Measurements from ENCODE around the gene NGRN.
"Not testable (repeated sequence)": the region's sequence is repeated elsewhere in the genome, so short reads cannot be mapped to it uniquely, and the experiment has no call there.

NGRN gene

DNA sequence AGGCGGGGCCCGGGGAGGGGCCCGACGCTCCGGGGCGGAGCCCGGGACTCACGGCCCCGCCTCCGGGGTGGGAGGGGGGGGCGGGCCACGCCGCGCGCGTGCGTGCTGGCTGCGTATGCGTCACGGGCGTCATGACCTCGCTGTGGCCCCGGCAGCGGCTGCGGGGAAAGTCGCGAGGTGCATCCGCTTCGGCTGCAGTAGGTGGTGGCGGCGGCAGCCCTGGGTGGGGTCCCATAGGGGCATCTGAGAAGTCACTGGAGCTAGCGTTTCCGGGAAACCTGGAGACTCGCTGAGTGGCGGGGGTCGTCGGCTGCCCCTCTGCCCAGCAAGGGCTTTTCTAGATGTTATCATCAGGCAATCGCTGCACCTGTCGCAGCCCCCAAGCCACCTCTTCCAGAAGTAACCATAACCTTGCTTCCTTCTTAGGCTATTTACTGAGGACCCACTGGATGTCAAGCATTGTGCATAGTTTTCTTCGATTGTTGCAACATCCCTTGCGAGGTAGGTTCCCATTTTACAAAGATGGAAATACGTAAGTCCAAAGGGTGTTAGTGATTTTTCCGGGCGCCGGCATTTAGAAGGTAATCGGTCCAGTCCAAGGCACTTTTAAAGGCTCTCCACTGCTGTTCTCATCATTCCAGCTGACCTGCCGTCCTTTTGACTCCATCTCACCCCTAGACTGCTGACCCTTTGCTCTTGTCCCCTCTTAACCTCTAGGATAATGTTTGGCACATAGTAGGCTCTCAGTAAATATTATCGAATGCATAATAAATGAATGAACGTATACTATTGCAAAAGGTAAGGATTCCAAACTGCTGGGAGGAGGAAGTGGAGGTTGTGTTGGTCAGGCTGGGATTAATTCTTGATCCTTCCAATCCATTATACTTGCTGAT lies 31.1 kb upstream of the NGRN start, which contains the start of gene GDPGP1:
Gene GDPGP1, plus strand, starts transcription at position 114 of the 893 bp plus-strand sequence. CDS start 6,700 bp downstream, outside the sequence.
- peak; percentile 98 for DNase-seq (ENCODE audit: low read depth)

DNA sequence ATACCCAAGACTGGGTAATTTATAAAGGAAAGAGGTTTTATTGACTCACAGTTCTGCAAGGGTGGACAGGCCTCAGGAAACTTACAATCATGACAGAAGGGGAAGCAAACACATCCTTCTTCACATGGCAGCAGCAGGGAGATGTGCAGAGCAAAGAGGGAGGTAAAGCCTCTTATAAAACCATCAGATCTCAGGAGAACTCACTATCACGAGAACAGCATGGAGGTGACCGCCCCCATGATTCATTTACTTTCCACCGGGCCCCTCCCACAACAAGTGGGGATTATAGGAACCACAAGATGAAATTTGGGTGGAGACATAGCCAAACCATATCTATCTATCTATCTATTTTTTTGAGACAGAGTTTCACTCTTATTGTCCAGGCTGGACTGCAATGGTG lies 26.1 kb upstream of the NGRN start:
- no peak for DNase-seq (ENCODE audit: low read depth)

DNA sequence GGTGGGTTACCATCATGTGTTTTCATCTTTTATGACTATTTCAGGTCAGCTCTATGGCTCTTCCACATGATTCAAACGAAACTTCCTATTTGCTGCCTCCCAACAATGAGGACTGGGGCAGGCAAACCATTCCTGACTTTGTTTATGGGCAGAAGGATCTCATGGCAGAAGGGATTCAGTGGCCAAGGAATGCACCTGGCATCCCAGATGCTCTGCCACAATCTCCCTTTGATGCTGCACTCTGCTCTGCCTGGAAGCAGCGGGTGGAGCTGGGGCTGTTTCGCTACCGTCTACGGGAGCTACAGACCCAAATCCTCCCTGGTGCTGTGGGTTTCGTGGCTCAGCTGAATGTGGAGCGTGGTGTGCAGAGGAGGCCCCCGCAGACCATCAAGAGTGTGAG lies 24.6 kb upstream of the NGRN start:
- DNase-seq (ENCODE audit: low read depth): no peak

DNA sequence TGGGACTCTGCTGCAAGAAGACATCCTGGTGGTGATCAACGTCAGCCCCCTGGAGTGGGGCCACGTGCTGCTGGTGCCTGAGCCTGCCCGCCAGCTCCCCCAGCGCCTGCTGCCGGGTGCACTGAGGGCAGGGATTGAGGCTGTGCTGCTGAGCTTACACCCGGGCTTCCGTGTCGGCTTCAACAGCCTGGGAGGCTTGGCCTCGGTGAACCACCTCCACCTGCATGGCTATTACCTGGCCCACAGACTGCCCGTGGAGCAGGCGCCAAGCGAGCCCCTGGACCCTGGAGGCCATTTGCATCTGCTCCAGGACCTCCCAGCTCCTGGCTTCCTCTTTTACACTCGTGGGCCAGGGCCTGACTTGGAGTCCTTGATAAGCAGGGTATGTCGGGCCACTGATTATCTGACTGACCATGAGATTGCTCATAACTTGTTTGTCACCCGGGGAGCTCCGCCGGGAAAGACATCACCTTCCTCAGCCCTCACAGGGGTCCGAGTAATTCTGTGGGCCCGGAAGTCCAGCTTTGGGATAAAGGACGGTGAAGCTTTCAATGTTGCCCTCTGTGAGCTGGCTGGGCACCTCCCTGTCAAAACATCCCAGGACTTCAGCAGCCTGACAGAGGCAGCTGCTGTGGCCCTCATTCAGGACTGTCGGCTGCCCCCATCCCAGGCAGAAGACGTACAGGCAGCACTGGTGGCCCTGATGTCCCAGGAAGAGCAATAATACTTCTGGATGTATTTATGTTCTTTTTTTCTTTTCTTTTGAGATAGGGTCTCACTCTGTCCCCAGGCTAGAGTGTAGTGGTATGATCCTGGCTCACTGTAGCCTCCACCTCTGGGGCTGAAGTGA lies 23.9 kb upstream of the NGRN start:
- no peak for DNase-seq (ENCODE audit: low read depth)

- DNase-seq (ENCODE audit: low read depth): no peak
Measured at GRCh38 chr15:90243943-90244639, 21.4 kb upstream of the NGRN start.

GRCh38 chr15:90248789-90249202 lies 16.7 kb upstream of the NGRN start:
- no peak for DNase-seq (ENCODE audit: low read depth)

DNA sequence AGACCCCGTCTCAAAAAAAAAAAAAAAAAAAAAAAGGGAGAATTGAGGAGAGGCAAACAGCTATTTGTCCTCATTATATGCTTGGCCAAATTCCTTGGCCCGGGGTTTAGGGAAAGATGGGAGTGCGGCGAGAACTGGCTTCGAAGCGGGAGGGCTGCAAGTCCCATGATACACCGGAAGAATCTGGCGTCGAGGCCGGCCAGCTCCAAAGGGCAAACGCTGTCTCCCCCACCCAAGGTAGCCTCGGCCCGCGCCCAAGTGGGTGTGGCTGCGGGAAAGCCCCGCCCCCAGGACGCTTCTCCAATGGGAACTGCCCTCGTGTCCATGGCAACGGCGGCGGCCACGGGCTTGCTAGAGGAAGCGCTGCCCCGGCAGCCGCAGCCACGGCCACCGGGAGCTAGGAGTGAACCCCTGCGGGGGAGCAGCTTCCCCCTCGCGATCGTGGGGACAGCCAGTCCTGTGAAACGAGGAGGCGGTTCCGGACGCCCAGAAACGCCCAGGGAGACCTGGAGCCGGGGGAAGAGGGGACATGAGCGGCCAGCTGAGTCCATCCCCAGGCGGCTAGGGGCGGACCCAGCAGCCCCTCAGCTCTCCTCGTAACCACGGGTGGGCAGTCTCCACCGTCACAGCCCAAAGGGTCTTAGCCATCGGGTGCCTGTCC lies 16.1 kb upstream of the NGRN start, which contains the start of gene TTLL13:
Gene TTLL13, plus strand, starts transcription at position 354 of the 661 bp plus-strand sequence. CDS start 1,075 bp downstream, outside the sequence.
- DNase-seq (ENCODE audit: low read depth): peak; percentile 52

- DNase-seq (ENCODE audit: low read depth): no peak
Measured at GRCh38 chr15:90257776-90258175, 7.7 kb upstream of the NGRN start.

DNA sequence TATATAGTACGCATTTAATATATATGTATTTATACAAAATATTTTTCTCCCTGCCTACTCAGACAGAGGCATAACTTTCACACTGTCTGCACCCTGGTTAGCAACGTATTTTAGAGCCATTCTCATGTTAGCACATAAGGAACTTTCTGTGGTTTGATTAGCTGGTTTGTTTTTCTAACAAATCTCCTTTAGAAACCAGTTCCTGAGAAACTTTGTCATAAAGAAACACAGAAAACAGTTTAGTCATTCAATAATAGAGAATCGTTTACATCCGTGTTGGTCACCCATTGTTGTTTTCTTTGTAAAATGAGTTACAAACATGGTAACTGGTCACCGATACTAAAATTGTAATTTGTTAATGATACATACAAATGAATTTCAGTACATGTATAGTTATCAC lies 5.9 kb upstream of the NGRN start:
- DNase-seq (ENCODE audit: low read depth): no peak

- not testable (repeated sequence) for DNase-seq (ENCODE audit: low read depth)
Measured at GRCh38 chr15:90260731-90261130, 4.7 kb upstream of the NGRN start.

- DNase-seq (ENCODE audit: low read depth): no peak
Measured at GRCh38 chr15:90261811-90262210, 3.7 kb upstream of the NGRN start.

GRCh38 chr15:90262426-90262825 lies 3.0 kb upstream of the NGRN start:
- DNase-seq (ENCODE audit: low read depth): no peak

GRCh38 chr15:90264671-90265070 lies 801 bp upstream of the NGRN start:
- peak; percentile 9 for DNase-seq (ENCODE audit: low read depth)

- DNase-seq (ENCODE audit: low read depth): peak; percentile 7
Measured at GRCh38 chr15:90266061-90266431, 574 bp downstream of the NGRN start.

GRCh38 chr15:90266485-90266884 lies 1.0 kb downstream of the NGRN start:
- DNase-seq (ENCODE audit: low read depth): no peak

GRCh38 chr15:90268415-90268814 lies 2.9 kb downstream of the NGRN start:
- no peak for DNase-seq (ENCODE audit: low read depth)

- no peak for DNase-seq (ENCODE audit: low read depth)
Measured at GRCh38 chr15:90270502-90271150, 5.2 kb downstream of the NGRN start.

DNA sequence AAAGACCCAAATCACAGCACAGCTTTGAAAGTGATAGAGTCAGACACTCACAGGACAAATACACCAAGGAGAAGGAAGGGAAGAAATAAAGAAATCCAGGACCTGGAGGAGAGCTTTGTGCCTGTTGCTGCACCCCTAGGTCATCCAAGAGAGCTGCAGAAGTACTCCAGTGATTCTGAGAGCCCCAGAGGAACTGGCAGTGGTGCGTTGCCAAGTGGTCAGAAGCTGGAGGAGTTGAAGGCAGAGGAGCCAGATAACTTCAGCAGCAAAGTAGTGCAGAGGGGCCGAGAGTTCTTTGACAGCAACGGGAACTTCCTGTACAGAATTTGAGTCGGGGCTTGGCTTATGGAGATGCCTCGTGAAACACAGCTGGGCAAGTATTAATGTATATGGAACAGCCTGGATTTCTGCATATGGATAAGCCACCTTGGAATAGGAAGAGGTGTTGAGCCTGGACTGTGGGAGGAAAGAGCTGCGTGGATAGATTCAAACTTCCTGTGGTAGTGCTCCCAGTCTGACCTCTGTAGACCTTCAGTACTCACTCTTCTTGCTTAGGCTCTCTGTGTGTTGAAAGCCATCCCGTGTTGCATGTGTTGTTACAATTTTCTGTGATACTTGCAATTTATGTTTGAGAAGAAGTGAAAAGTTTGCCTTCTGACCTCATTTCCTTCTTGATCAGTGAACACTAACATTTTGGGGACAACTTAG lies 6.1 kb downstream of the NGRN start:
- DNase-seq (ENCODE audit: low read depth): no peak

DNA sequence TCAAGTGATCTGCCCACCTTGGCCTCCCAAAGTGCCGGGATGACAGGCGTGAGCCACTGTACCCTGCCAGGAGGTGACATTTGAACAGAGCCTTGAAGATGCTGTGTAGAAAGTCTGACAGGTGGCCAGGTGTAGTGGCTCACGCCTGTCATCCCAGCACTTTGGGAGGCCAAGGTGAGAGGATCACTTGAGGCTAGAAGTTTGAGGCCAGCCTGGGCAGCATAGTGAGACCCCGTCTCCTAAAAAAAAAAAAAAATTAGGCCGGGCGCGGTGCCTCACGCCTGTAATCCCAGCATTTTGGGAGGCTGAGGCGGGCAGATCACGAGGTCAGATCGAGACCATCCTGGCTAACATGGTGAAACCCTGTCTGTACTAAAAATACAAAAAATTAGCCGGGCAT lies 13.0 kb downstream of the NGRN start:
- not testable (repeated sequence) for DNase-seq (ENCODE audit: low read depth)

DNA sequence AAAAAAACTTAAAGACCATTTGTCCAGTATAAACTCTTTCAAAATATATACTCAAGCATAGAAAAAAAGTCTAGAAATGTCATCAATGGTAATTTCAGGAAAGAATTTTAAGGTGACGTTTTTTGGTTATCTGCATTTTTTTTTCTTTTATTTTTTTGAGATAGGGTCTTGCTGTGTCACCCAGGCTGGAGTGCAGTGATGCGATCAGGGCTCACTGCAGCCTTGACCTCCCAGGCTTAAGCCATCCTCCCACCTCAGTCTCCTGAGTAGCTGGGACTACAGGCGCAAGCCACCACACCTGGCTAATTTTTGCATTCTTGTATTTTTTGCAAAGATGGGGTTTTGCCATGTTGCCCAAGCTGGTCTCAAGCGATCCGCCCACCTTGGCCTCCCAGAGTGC lies 15.3 kb downstream of the NGRN start:
- DNase-seq (ENCODE audit: low read depth): not testable (repeated sequence)

Data from activated T-helper 1 cell treated with Interleukin-2 at 50 U/mL for 16 hours (primary cell).